ENCODE measurements around the gene PTPN4. TPM values are rescaled to one million over a fixed set of nuclear protein-coding genes. Genes with fewer than 3 reads are reported as not detected.

Gene PTPN4
- total and polyA plus RNA-seq, 10 of the 15 experiments (the other 5 are each of a cell fraction or from before 2014, with no cell fraction given): 5.0 to 29.7 (median 23.7) TPM

DNA sequence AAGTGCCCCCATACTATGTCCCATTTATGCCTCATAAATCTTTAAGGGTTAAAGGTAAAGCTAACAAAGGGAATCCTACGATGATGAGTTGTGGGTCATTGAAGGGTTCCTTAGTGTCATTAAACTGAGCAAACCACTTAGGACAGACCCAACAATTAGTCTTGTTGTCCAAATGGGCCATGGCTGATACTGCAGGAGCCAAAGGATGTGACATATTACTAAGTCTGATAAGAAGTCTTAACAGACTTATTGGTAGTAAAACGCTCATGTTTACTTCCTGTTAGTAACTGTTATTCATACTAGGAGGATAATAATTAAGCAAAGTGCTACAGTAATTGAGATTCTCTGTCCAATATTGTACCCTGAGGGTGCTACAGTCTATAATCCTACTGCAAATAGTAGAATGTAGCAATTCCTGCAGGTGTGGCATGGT, 96.8 kb downstream of the PTPN4 start:
- no peak for FAIRE-seq
- Histone ChIP-seq H3K36me3 (ENCODE audit: control insufficient read depth in 2 of 2, insufficient read depth in 2 of 2, low read length in 1 of 2) (no peaks in the 10 kb centered on the region), H3K27me3 (replicated peaks in 1 of 2; ENCODE audit: control insufficient read depth in 2 of 2, insufficient read depth in 2 of 2, low read length in 1 of 2) (no peaks in the 10 kb centered on the region), H3K79me2 (ENCODE audit: control insufficient read depth, insufficient read depth, low read length) (no peaks in the 10 kb centered on the region; the same call in none of the 2 replicates), H3K9ac (ENCODE audit: control insufficient read depth, insufficient read depth, low read length) (no peak overlapping the region), H3K4me1 (ENCODE audit: control insufficient read depth, insufficient read depth, low read length) (peaks cover 7% of the 10 kb centered on the region; the same call in 1 of the 2 replicates), H3K4me3 (no peak overlapping the region), H4K20me1 (ENCODE audit: control insufficient read depth, insufficient read depth) (no peaks in the 10 kb centered on the region), H3K9me3 (replicated peaks; ENCODE audit: control insufficient read depth, insufficient read depth, low read length) (peaks cover 11% of the 10 kb centered on the region), H3K27ac (ENCODE audit: control insufficient read depth, insufficient read depth) (no peak overlapping the region), H2AFZ (ENCODE audit: control insufficient read depth, low read depth, low read length) (no peak overlapping the region), H3K4me2 (ENCODE audit: control insufficient read depth, insufficient read depth) (no peak overlapping the region)
- DNase-seq (ENCODE audit: low read depth, low spot score): no peak
- in situ Hi-C loops (cut with MboI): no loop called here
- ATAC-seq: no peak
- ChIA-PET RAD21 (ENCODE audit: unreplicated experiment) (no interaction called here), POLR2A (interaction anchor here (0.6 kb wide), 1 partner anchor 10 kb away, joined by 3 read pairs; no protein-coding TSS in a partner anchor), SMC1A (ENCODE audit: uncharacterized antibody, unreplicated experiment) (no interaction called here), CTCF (interaction anchor here (1.0 kb wide), 1 partner anchor 16 kb away, joined by 3 read pairs; no protein-coding TSS in a partner anchor)
- no TSS peak for BruUV-seq (replicated peaks)
- intact Hi-C loops (cut with micrococcal nuclease; ENCODE audit: unreplicated experiment): no loop called here
- TF ChIP-seq STAT3 (IDR thresholded peaks at IDR 0.05; ENCODE audit: low read depth, low read length): no peak
- TF ChIP-seq, protein P1, sequence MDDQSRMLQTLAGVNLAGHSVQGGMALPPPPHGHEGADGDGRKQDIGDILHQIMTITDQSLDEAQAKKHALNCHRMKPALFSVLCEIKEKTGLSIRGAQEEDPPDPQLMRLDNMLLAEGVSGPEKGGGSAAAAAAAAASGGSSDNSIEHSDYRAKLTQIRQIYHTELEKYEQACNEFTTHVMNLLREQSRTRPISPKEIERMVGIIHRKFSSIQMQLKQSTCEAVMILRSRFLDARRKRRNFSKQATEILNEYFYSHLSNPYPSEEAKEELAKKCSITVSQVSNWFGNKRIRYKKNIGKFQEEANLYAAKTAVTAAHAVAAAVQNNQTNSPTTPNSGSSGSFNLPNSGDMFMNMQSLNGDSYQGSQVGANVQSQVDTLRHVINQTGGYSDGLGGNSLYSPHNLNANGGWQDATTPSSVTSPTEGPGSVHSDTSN (IDR thresholded peaks at IDR 0.05; ENCODE audit: insufficient replicate concordance, low read depth, low read length): peak; percentile 14
- TF ChIP-seq TCF3 (IDR thresholded peaks at IDR 0.05; ENCODE audit: borderline replicate concordance, insufficient read depth, low read depth, low read length): no peak
- no peak for TF ChIP-seq NFXL1 (IDR thresholded peaks at IDR 0.05; ENCODE audit: borderline replicate concordance)
- WGBS (ENCODE audit: insufficient coverage, insufficient replicate concordance, low lambda C conversion rate, missing lambda C conversion rate): 68% methylated on average over 2 of the region's 2 CpGs

DNA sequence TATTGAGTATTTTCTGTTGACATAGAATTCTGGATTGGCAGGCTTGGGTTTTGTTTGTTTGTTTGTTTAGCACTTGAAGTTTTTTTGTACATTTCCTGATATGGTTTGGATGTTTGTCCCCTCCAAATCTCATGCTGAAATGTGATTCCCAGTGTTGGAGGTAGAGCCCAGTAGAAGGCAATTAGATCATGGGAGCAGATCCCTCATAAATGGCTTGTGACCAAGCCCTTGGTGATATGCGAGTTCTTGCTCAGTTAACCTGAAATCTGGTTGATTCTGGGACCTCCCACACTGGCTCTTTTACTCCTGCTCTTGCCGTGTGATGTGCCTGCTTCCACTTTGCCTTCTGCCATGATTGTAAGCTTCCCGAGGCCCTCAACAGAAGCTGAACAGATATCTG, 98.0 kb downstream of the PTPN4 start:
- H3K36me3 ChIP-seq (ENCODE audit: control insufficient read depth in 2 of 2, insufficient read depth in 2 of 2, low read length in 1 of 2): no peaks in the 10 kb centered on the region
- H3K4me1 ChIP-seq (ENCODE audit: control insufficient read depth, insufficient read depth, low read length): peaks cover 13% of the 10 kb centered on the region; the same call in 1 of the 2 replicates
- WGBS (ENCODE audit: insufficient coverage, insufficient replicate concordance, low lambda C conversion rate, missing lambda C conversion rate): 79% methylated on average over 3 of the region's 3 CpGs
- in situ Hi-C loops (cut with MboI): no loop called here
- ChIA-PET SMC1A (ENCODE audit: uncharacterized antibody, unreplicated experiment) (no interaction called here), CTCF (no interaction called here), POLR2A (no interaction called here), RAD21 (ENCODE audit: unreplicated experiment) (no interaction called here)
- no peaks in the 10 kb centered on the region for H3K27me3 ChIP-seq (replicated peaks in 1 of 2; ENCODE audit: control insufficient read depth in 2 of 2, insufficient read depth in 2 of 2, low read length in 1 of 2)
- ATAC-seq (no peak), FAIRE-seq (no peak), DNase-seq (ENCODE audit: low read depth, low spot score) (no peak)
- H4K20me1 ChIP-seq (ENCODE audit: control insufficient read depth, insufficient read depth): no peaks in the 10 kb centered on the region
- H3K4me3 ChIP-seq: no peak overlapping the region
- intact Hi-C loops (cut with micrococcal nuclease; ENCODE audit: unreplicated experiment): no loop called here
- H2AFZ ChIP-seq (ENCODE audit: control insufficient read depth, low read depth, low read length): no peak overlapping the region
- peaks cover 6% of the 10 kb centered on the region for H3K9me3 ChIP-seq (replicated peaks; ENCODE audit: control insufficient read depth, insufficient read depth, low read length)
- H3K27ac ChIP-seq (ENCODE audit: control insufficient read depth, insufficient read depth): no peak overlapping the region
- no peak overlapping the region for H3K4me2 ChIP-seq (ENCODE audit: control insufficient read depth, insufficient read depth)
- no peak overlapping the region for H3K9ac ChIP-seq (ENCODE audit: control insufficient read depth, insufficient read depth, low read length)
- no peaks in the 10 kb centered on the region; the same call in none of the 2 replicates for H3K79me2 ChIP-seq (ENCODE audit: control insufficient read depth, insufficient read depth, low read length)
- no TSS peak for BruUV-seq (replicated peaks)
- TF ChIP-seq RFX5 (IDR thresholded peaks at IDR 0.05; ENCODE audit: low read depth, low read length): no peak
- TF ChIP-seq, protein P2, sequence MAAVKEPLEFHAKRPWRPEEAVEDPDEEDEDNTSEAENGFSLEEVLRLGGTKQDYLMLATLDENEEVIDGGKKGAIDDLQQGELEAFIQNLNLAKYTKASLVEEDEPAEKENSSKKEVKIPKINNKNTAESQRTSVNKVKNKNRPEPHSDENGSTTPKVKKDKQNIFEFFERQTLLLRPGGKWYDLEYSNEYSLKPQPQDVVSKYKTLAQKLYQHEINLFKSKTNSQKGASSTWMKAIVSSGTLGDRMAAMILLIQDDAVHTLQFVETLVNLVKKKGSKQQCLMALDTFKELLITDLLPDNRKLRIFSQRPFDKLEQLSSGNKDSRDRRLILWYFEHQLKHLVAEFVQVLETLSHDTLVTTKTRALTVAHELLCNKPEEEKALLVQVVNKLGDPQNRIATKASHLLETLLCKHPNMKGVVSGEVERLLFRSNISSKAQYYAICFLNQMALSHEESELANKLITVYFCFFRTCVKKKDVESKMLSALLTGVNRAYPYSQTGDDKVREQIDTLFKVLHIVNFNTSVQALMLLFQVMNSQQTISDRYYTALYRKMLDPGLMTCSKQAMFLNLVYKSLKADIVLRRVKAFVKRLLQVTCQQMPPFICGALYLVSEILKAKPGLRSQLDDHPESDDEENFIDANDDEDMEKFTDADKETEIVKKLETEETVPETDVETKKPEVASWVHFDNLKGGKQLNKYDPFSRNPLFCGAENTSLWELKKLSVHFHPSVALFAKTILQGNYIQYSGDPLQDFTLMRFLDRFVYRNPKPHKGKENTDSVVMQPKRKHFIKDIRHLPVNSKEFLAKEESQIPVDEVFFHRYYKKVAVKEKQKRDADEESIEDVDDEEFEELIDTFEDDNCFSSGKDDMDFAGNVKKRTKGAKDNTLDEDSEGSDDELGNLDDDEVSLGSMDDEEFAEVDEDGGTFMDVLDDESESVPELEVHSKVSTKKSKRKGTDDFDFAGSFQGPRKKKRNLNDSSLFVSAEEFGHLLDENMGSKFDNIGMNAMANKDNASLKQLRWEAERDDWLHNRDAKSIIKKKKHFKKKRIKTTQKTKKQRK (IDR thresholded peaks at IDR 0.05; ENCODE audit: low read depth, low read length): no peak
- no peak for TF ChIP-seq RUNX3 (IDR thresholded peaks at IDR 0.05; ENCODE audit: low read length)
- TF ChIP-seq, protein P3, sequence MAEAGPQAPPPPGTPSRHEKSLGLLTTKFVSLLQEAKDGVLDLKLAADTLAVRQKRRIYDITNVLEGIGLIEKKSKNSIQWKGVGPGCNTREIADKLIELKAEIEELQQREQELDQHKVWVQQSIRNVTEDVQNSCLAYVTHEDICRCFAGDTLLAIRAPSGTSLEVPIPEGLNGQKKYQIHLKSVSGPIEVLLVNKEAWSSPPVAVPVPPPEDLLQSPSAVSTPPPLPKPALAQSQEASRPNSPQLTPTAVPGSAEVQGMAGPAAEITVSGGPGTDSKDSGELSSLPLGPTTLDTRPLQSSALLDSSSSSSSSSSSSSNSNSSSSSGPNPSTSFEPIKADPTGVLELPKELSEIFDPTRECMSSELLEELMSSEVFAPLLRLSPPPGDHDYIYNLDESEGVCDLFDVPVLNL (IDR thresholded peaks at IDR 0.05; ENCODE audit: low read depth, low read length): no peak
- no peak for TF ChIP-seq YY1 (IDR thresholded peaks at IDR 0.05; ENCODE audit: low read depth, low read length)
- TF ChIP-seq BHLHE40 (IDR thresholded peaks at IDR 0.05; ENCODE audit: borderline replicate concordance in 1 of 2, low read depth in 2 of 2, low read length in 1 of 2): no peak

All from GM12878 (cell line).